ENCODE data around the gene OR13G1.

DNA sequence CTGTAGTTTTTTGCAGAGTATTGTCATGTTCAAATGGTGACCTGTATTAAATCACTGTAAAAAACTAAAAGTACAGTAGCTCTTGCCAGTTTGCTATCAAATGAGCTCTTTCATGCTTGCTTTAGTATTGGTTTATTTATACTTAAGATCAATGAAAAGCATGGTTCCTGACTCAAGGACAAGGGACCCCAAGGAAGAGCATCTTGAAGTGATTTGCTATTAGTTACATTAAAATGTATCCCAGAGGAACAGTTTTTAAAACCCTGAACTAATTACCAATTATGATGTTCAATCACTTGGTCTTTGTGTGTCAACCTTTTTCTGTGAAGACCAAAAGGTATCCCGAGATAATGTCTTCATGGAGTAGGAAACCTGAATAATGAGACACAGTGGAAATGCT is at the start of gene OR13G1:
- TF ChIP-seq, protein P1, sequence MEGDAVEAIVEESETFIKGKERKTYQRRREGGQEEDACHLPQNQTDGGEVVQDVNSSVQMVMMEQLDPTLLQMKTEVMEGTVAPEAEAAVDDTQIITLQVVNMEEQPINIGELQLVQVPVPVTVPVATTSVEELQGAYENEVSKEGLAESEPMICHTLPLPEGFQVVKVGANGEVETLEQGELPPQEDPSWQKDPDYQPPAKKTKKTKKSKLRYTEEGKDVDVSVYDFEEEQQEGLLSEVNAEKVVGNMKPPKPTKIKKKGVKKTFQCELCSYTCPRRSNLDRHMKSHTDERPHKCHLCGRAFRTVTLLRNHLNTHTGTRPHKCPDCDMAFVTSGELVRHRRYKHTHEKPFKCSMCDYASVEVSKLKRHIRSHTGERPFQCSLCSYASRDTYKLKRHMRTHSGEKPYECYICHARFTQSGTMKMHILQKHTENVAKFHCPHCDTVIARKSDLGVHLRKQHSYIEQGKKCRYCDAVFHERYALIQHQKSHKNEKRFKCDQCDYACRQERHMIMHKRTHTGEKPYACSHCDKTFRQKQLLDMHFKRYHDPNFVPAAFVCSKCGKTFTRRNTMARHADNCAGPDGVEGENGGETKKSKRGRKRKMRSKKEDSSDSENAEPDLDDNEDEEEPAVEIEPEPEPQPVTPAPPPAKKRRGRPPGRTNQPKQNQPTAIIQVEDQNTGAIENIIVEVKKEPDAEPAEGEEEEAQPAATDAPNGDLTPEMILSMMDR (IDR thresholded peaks at IDR 0.05 in 8 of 11, conservative IDR thresholded peaks at IDR 0.05 in 3 of 11), result no peak
- no peak for TF ChIP-seq POLR2A (IDR thresholded peaks at IDR 0.05)

Data from spleen (tissue), 7 donors.